ENCODE measurements around the gene EIF2S1. TPM values are rescaled to one million over a fixed set of nuclear protein-coding genes. Genes with fewer than 3 reads are reported as not detected.

The EIF2S1 gene
- total and polyA plus RNA-seq, 2 experiments from 2014 or later: 106 to 123 TPM

GRCh38 chr14:67425608-67426007 is 65.5 kb downstream of the EIF2S1 start:
- no peak for DNase-seq (ENCODE audit: low spot score)
- H3K9me2 ChIP-seq (replicated peaks; ENCODE audit: insufficient read depth): no peaks in the 10 kb centered on the region
- WGBS (ENCODE audit: low lambda C conversion rate, missing lambda C conversion rate): 91% methylated on average over 4 of the region's 4 CpGs

GRCh38 chr14:67426161-67426560 is 66.0 kb downstream of the EIF2S1 start:
- Histone ChIP-seq H4K20me1 (ENCODE audit: insufficient read depth, poor library complexity, severe bottlenecking) (no peaks in the 10 kb centered on the region), H3K9me3 (ENCODE audit: low read depth) (no peaks in the 10 kb centered on the region), H2AFZ (no peak overlapping the region), H3K4me2 (no peak overlapping the region), H3K36me3 (replicated peaks; ENCODE audit: insufficient read depth, low read depth) (no peaks in the 10 kb centered on the region), H3K4me1 (ENCODE audit: insufficient read depth) (peaks cover 21% of the 10 kb centered on the region), H3K27me3 (no peaks in the 10 kb centered on the region), H3K79me2 (no peaks in the 10 kb centered on the region), H3K4me3 (no peak overlapping the region), H3K9me2 (replicated peaks; ENCODE audit: insufficient read depth) (no peaks in the 10 kb centered on the region), H3K27ac (no peak overlapping the region)
- DNase-seq (ENCODE audit: low spot score): no peak
- TF ChIP-seq EZH2phosphoT487 (IDR thresholded peaks at IDR 0.05; ENCODE audit: low read depth, severe bottlenecking, unreplicated experiment) (no peak), EZH2 (IDR thresholded peaks at IDR 0.05; ENCODE audit: borderline replicate concordance) (no peak), CTCF (IDR thresholded peaks at IDR 0.05; ENCODE audit: poor library complexity) (no peak)
- WGBS (ENCODE audit: low lambda C conversion rate, missing lambda C conversion rate): 94% methylated on average over 8 of the region's 8 CpGs

More at GRCh38 chr14:67425608-67426007, 65.5 kb downstream of the EIF2S1 start:
- TF ChIP-seq EZH2 (IDR thresholded peaks at IDR 0.05; ENCODE audit: borderline replicate concordance): no peak
- TF ChIP-seq EZH2phosphoT487 (IDR thresholded peaks at IDR 0.05; ENCODE audit: low read depth, severe bottlenecking, unreplicated experiment): no peak
- TF ChIP-seq CTCF (IDR thresholded peaks at IDR 0.05; ENCODE audit: poor library complexity): no peak
- no peak overlapping the region for H3K27ac ChIP-seq
- H3K4me3 ChIP-seq: no peak overlapping the region
- no peaks in the 10 kb centered on the region for H3K9me3 ChIP-seq (ENCODE audit: low read depth)
- no peak overlapping the region for H2AFZ ChIP-seq
- no peak overlapping the region for H3K4me2 ChIP-seq
- H3K4me1 ChIP-seq (ENCODE audit: insufficient read depth): peaks cover 21% of the 10 kb centered on the region
- no peaks in the 10 kb centered on the region for H3K36me3 ChIP-seq (replicated peaks; ENCODE audit: insufficient read depth, low read depth)
- H3K27me3 ChIP-seq: no peaks in the 10 kb centered on the region
- no peaks in the 10 kb centered on the region for H3K79me2 ChIP-seq
- no peaks in the 10 kb centered on the region for H4K20me1 ChIP-seq (ENCODE audit: insufficient read depth, poor library complexity, severe bottlenecking)

GRCh38 chr14:67426983-67427606 is 67.0 kb downstream of the EIF2S1 start:
- no peaks in the 10 kb centered on the region for H3K36me3 ChIP-seq (replicated peaks; ENCODE audit: insufficient read depth, low read depth)
- H3K27me3 ChIP-seq: no peaks in the 10 kb centered on the region
- no peaks in the 10 kb centered on the region for H4K20me1 ChIP-seq (ENCODE audit: insufficient read depth, poor library complexity, severe bottlenecking)
- peak overlapping the region; percentile 56 for H2AFZ ChIP-seq
- 37% methylated on average over 30 of the region's 30 CpGs for WGBS (ENCODE audit: low lambda C conversion rate, missing lambda C conversion rate)
- H3K27ac ChIP-seq: peak overlapping the region; percentile 88
- H3K9me3 ChIP-seq (ENCODE audit: low read depth): no peaks in the 10 kb centered on the region
- H3K79me2 ChIP-seq: no peaks in the 10 kb centered on the region
- H3K4me2 ChIP-seq: peak overlapping the region; percentile 48
- H3K4me1 ChIP-seq (ENCODE audit: insufficient read depth): peaks cover 25% of the 10 kb centered on the region
- no peaks in the 10 kb centered on the region for H3K9me2 ChIP-seq (replicated peaks; ENCODE audit: insufficient read depth)
- peak; percentile 91 for DNase-seq (ENCODE audit: low spot score)
- peak; percentile 82 for TF ChIP-seq CTCF (IDR thresholded peaks at IDR 0.05; ENCODE audit: poor library complexity)
- TF ChIP-seq EZH2 (IDR thresholded peaks at IDR 0.05; ENCODE audit: borderline replicate concordance): no peak
- H3K4me3 ChIP-seq: no peak overlapping the region
